Activated CD4-positive, alpha-beta T cell treated with anti-CD3 and anti-CD28 coated beads for 1 hour (primary cell): ENCODE data around the gene NKX2-4.

ENCODE experiments used
- DNase-seq: peaks from one replicate; pipeline ENCODE4 v3.0.0-alpha.2; 2020

Gene NKX2-4

DNA sequence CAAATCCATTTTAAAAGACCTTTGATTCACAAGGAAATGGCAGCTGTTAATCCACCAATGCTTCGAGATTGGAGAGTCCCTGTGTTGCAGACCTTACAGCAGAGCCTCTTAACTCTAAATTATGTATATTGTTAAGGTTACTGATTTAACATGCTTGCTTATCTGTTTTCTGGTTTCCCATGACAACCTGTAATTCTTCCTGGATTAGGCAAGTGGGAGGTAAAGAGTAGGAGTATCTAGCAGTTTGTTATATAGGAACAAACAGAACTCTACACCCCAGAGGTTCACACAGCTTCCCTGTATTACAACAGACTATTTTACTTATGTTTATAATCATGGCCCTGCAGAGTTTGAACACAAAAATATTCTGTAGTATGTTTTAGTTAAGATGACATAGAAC is 39.5 kb downstream of the NKX2-4 start:
- DNase-seq, result no peak

DNA sequence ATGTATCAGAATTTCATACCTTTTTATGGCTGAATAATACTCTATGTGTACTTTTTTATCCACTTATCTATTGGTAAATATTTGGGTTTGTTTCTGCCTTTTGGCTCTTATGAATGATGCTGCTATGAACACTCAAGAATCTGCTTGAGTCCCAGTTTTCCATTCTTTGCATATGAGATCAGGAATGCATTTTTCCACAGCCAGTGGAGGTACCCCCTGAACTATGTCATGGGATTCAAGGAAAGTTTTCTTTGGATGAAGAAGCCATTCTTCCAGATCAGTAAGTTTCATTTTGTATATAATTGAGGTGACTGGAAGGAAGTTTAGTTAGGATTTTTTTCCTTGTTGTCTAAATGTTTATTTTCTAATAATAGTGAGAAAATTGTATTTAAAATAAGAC is 40.9 kb downstream of the NKX2-4 start:
- no peak for DNase-seq

DNA sequence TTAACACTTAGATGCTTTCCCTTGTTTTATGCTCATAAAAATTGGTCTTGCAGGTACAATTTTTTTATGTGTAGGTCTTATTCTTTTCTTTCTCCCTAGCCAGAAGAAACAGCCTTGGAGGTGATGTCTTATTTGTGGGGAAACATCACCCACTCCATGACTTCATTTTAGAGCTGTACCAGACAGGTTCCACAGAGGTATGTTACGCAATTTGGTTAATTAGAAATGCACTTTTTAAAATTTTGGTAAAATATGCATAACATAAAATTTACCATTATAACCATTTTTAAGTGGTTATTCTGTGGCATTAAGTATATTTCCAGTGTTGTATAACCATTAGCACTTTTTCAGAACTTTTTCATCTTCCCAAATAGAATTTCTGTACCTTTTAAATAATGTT is 41.3 kb downstream of the NKX2-4 start:
- no peak for DNase-seq

DNA sequence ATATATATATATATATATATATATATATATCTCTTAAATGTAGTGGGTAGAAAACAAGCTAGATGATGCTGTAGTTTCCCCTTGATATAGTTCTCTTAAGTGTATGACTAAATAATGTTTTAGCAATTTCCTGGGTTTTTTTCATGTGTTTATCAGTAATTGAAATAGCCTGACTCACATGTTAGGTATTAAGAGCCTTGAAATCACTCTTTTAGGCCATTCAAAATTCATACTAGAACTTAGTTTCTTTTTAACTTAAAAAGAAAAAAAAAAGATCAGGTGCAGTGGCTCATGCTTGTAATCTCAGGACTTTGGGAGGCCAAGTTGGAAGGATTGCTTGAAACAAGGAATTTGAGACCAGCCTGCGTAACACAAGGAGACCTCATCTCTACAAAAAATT is 44.1 kb downstream of the NKX2-4 start:
- DNase-seq, result no peak

DNA sequence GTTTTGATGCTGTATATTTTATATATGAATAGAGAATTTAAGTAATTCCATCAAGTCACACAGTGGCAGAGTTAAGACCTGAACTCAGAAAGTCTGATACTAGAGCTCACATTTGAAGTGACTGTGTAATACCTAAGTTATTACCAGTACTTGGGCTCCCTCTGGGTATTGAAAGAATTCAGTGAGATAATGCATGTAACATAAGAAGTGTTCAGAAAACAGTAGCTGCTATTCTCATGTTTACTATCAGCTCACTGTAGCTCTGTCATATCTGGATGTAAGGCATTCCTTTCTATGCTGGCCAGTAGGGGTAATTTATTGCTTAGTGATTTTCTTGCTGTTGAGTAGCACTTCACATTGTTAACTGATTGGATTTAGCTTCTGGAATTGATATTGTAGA is 44.6 kb downstream of the NKX2-4 start:
- no peak for DNase-seq
